Left hindlimb (tissue), 1 donor: ENCODE data around the gene ARHGEF39.
"Not testable (repeated sequence)": the region's sequence is repeated elsewhere in the genome, so short reads cannot be mapped to it uniquely, and the experiment has no call there.

Experiments used
- DNase-seq: peaks from one replicate; pipeline ENCODE4 v3.0.0-alpha.2; 2018

The ARHGEF39 gene

DNA sequence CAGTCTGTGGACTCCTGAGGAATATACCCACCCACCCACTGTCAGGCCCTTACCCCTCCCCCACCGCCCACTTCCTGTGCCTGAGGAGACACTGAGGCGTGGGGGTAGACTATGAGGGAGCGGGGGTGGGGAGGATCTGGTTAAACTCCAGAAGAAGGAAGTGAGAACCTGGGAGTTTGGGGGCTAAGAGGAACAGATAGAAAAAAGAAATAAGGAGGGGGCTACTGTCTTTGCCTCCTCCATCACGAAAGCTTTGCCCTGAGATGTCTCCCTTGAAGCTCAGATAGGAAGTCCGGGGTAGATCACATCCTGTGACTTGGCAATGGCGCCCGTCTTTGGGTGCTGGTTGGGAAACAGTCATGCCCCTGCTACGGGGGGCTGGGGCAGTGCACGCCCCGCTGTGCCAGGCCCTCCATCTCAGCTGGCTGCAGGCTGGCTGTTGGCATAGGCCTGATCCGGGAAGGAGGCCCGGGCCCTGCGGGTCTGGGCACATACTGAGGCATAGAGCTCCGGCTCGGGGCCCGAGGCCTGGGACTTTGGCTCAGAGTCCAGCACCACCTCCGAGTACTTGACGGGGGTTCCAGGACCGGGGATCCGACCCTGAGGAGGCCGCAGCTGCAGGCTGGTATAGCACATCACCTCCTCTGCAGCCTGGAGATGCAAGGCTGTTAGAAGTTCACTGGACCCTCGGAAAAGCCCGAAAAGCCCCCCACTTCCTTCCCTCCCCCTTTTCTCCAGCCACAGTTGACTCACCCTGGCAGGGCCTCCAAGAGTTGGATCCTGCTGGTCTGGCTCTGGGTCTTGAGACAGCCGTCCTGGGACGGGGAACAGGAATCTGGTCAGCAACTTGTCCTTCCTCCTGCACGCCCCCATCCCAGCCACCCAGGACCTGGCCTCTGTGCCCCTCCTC lies 15.3 kb downstream of the ARHGEF39 start:
- no peak for DNase-seq

DNA sequence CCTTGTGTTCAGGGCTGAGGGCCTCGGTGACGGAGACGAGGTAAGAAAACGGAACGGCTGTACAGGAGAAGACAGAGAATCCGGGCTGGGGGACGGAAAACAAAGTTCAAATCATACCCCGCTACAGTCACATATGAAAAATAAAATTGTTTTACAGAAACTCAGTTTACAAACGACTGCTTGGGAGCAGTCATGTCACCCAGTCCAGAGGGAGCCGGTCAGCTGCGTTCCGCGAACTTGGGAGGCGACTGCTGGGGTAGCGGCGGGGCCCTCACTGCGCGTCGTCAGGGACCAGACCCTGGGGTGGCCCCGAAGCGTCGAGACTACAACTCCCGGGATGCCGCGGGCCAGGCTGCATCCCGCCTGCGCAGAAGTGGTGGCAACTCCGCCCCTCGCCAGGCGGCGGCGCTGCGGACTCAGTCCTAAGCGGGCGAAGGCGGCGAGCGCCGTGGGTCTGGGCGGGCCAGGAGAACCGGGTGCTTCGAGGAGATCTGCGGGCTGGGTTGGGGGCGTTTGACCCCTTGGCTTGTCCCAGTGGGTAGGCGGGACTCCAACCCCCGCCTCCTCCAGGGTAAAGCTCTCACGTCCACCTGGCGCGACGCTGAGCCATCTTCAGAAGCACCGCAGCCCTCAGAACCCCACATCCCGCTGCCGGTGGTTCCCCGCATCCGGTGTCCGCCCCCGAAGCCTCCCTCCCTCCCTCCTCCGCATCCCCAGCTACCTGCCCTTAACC lies 18.3 kb downstream of the ARHGEF39 start:
- peak; percentile 95 for DNase-seq

DNA sequence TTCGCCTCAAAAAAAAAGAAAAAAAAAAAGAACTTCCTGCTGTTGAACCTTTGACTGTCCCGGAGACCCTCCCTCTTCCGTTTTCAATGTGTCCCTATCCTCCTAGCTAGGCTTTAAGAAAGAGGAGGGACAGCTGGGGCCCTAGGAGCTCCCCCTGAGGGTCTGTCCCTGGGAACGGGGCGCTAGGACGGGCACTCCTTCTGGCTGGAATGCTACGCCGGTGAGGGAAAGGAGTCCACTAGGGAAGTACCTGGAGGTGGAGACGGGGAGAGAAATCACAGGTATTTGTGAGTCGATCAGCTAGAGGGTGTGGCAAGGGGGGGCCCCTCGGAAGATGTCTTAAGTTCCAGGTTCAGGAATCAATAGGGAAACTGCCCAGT lies 18.9 kb downstream of the ARHGEF39 start:
- DNase-seq, result peak; percentile 75

DNA sequence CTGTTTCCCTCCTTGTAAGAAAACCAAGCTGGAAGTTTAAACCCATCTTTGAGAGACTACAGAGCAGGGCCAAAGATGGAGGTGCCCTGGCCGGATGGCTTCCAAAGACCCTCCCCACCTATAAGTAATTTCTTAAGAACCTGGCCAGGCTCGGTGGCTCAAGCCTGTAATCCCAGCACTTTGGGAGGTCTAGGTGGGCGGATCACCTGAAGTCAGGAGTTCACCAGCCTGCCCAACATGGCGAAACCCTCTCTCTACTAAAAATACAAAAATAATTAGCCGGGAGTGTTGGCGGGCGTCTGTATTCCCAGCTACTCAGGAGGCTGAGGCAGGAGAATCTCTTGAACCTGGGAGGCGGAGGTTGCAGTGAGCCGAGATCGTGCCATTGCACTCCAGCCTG lies 19.3 kb downstream of the ARHGEF39 start:
- not testable (repeated sequence) for DNase-seq

DNA sequence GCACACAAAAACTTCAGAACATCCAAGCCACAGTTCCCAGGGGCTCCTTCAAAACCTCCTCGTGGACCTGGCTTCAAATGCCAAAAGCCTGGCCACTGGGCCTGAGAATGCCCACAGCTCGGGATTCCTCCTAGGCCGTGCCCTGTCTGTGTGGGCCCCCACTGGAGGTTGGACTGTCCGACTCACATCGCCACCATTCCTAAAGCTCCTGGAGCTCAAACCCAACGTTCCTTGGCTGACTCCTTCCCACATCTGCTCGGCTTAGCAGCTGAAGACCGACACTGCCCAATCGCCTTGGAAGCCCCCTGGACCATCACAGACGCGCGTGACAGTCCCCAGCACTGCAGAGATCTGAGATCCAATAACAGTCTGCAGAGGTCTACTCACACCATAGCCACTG lies 21.9 kb downstream of the ARHGEF39 start:
- DNase-seq, result no peak

DNA sequence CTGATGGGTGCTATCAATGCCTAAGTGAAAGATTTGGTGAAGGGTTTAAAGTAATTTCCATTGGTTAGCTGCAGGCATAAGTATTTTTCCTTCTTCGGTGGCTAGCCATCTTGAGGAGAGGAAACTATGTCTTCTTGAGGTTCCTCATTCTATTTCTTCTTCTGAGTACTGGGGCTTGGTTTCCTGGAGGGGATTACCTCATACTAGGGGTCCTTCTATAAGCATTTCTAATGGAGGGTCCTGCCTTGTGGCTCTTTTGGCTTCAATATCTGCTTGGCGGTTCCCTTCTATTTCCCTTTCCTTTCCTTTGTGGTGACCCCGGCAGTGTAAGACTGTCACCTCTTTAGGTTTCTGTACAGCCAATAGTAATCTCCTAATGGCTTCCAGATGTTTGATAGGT lies 23.5 kb downstream of the ARHGEF39 start:
- not testable (repeated sequence) for DNase-seq

DNA sequence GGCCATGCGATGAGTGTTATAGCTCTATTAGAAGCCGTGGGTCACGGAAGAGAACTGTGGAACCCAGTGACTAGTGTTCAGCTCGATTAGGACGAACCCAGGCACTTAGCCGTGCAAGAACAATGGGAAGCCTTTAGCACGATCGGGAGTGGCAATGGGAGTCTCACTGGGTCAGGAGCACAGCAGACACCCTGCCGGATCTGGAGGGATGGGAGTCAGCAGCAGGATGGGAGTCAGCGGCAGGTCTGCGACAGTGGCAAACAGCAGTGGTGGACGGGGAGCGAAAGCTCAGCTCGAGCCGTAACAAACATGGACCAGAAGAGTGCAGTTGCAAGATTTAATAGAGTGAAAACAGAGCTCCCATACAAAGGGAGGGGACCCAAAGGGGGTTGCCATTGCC lies 24.6 kb downstream of the ARHGEF39 start:
- DNase-seq, result not testable (repeated sequence)

DNA sequence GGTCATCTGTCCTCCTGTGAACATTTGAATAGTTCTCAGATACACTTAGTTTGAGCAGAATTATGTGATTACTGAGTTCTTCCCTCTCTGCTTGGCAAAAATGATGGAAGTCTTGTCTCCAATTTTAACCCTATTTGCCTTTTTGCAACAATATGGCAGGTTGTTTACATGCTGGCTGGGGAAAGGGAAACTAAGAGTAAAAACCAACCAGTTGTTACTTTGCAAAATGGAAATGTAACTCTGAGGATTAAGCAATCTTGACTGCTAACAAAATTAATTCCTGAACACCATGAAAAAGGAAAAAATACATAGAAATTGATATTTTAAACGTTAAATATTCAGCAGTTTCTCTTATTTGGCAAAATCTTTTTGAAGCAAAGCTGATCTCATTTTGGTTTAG lies 25.4 kb downstream of the ARHGEF39 start:
- no peak for DNase-seq

DNA sequence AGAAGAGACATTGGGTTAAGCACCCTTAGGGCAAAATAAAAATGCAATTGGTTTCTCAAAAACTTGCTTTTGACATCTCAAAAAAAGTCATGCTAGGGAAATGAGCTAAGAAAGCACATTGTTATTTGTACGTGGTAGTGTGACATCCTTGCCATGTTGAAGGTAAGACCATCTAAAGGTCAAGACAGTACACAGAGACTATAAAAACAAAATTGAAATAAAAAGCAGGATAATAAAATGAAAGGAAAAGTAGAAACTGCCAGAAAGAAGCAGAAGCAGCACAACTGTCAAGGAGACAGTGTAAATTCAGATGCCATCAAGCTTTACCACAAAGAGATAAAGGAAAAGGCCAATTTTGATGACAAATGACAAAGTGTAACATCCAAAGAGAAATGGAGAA lies 25.8 kb downstream of the ARHGEF39 start:
- DNase-seq, result not testable (repeated sequence)

DNA sequence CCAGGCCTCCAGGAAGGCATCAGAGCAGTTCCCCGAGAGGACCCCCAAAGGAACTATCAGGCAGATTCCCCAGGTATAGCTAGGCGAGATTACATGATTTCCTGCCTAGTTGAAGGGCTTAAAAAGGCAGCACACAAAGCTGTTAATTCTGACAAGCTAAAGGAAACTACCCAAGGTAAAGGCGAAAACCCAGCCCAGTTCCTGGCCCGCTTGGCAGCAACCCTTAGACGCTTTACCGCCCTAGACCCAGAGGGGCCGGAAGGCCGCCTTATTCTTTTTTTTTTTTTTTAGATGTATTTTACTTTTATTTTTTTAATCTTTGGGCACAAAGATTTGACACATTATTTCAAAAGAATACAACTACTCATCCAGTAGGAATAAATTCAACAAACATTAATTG lies 26.2 kb downstream of the ARHGEF39 start:
- DNase-seq, result not testable (repeated sequence)

DNA sequence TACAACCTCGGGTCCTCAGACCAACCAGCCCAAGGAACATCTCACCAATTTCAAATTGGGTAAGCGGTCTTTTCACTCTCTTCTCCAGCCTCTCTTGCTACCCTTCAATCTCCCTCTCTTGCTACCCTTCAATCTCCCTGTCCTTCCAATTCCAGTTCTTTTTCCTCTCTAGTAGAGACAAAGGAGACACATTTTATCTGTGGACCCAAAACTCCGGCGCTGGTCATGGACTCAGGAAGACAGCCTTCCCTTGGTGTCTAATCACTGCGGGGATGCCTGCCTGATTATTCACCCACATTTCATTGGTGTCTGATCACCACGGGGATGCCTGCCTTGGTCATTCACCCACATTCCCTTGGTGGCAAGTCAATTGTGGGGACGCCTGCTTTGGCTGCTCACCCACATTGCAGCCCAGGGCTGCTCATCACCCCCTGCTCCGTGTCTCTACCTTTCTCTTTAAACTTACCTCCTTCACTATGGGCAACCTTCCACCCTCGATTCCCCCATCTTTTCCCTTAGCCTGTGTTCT lies 27.5 kb downstream of the ARHGEF39 start:
- not testable (repeated sequence) for DNase-seq

DNA sequence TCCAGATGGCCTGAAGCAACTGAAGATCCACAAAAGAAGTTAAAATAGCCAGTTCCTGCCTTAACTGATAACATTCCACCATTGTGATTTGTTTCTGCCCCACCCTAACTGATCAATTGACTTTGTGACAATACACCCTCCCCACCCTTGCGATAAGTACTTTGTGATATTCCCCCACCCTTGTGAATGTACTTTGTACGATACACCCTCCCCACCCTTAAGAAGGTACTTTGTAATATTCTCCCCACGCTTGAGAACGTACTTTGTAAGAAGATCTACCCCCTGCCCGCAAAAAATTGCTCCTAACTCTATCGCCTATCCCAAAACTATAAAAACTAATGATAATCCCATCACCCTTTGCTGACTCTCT lies 28.1 kb downstream of the ARHGEF39 start:
- not testable (repeated sequence) for DNase-seq

DNA sequence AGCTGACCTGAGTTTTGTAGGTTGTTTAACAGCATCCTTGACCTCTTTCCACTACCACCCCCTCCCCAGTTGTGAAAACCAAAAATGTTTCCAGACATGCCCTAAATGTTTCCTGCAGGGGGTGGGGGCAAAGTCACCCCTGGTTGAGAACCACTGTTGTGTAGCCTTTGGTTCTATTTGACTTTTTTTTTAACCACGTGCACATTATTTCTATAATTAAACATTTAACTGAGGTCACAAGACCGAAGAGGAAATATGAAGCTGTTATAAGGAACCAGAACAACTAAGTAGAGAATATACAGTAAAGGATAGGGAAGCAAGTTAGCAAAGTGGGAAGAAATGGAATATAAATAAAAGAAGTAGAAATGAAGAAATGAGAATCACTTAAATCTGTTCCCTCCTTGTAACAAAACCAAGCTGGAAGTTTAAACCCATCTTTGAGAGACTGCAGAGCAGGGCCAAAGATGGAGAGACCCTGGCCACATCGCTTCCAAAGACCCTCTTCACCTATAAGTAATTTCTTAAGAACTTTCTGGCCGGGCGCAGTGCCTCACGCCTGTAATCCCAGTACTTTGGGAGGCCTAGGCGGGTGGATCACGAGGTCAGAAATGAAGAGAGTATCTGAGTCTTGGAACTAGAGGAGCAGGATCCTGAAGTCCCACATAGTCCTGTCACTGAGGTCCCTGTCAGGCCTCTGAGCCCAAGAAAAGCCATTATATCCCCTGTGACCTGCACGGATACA lies 28.7 kb downstream of the ARHGEF39 start:
- DNase-seq, result no peak

DNA sequence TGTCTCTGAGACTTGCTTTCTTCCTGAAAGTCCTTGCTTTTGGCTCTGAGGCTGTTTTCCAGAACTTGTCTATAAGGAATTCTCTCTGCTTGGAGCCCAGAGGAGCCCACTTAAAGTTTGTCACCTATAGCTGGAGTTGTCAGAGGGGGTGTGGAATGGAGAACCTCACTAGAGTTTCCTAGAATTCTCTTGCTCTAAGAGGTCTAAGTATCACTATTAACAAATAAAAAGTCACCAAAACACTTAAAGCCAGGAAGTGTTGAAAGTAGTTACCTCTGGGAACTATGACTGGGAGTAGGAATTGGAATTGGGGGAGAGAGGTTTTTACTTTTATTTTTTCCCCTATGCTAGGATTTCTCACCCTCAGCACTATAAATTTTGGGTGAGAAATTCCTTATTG lies 29.3 kb downstream of the ARHGEF39 start:
- no peak for DNase-seq

DNA sequence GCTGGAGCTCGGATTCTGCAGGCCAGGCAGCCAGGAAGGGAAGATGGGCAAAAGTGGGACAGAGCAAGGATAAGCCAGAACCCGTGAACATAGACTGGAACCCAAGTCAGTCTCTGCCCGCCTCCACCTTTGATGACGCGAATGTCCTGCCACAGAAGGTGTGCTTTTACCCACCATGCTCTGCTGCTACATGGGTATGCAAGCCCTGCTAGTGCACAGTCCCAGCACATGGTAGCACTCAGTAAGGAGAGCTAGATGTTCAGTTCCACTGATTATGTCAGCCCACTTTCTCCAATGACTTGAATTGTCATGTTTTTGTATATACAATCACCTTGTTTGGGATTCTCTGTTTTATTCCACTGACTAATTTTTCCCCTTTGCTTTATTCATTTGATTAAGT lies 35.4 kb downstream of the ARHGEF39 start:
- no peak for DNase-seq

DNA sequence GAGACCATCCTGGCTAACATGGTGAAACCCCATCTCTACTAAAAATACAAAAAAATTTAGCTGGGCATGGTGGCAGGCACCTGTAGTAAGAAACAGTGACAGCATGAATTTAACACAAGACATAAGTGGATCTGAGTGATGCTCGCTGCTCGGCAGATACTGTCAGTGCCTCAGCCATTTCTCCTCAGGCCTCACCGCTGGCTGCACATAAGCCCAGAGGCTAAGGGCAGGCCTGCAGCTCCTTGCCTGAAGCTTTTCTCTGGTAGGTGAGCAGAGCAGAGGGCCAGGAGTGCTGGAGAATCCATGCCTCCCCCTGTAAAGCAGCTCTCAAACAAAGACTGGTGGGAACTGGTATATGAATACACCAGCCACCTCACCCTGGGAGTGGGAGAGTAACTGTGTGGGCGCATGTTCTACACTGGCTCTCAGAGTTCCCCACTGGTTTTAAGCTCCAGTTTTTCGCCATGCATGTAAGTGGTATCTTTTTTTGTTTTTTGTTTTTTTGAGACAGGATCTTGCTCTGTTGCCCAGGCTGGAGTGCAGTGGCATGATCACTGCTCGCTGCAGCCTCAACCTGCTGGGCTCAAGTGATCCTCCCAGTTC lies 36.5 kb downstream of the ARHGEF39 start:
- DNase-seq, result no peak

DNA sequence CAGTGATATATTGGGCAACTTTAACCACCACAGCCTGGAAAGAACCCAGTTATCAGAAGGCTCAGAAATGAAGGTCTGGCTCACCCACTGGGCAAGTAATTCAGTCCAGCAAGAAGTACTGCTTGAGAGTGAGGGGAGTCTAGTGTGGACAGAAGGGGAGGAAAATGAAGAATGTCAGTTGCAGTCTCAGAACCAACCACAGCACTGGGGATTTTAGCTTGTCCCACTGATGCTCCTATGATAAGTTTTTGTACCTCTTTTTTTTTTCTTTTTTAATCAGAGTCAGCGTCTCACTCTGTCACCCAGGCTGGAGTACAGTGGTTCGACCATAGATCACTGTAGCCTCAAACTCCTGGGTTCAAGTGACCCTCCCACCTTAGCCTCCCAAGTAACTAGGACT lies 37.4 kb downstream of the ARHGEF39 start:
- no peak for DNase-seq

DNA sequence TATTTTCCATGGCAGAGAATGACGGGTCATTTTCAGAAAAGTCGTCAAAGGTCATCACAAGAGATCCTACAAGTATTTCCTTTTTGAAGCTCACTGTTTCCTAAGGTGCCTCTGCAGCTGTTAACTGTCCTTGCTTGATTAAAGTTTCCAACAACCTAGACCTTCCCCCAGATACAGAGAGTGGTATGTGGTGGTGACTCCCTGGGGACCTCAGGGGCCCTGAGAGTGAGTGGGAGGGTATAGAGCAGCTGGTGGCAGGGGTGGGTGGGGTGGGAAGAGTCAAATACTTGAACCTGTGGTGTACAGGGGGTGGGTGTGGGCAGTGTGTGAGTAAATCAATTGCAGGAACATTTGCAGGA lies 45.2 kb downstream of the ARHGEF39 start:
- no peak for DNase-seq

DNA sequence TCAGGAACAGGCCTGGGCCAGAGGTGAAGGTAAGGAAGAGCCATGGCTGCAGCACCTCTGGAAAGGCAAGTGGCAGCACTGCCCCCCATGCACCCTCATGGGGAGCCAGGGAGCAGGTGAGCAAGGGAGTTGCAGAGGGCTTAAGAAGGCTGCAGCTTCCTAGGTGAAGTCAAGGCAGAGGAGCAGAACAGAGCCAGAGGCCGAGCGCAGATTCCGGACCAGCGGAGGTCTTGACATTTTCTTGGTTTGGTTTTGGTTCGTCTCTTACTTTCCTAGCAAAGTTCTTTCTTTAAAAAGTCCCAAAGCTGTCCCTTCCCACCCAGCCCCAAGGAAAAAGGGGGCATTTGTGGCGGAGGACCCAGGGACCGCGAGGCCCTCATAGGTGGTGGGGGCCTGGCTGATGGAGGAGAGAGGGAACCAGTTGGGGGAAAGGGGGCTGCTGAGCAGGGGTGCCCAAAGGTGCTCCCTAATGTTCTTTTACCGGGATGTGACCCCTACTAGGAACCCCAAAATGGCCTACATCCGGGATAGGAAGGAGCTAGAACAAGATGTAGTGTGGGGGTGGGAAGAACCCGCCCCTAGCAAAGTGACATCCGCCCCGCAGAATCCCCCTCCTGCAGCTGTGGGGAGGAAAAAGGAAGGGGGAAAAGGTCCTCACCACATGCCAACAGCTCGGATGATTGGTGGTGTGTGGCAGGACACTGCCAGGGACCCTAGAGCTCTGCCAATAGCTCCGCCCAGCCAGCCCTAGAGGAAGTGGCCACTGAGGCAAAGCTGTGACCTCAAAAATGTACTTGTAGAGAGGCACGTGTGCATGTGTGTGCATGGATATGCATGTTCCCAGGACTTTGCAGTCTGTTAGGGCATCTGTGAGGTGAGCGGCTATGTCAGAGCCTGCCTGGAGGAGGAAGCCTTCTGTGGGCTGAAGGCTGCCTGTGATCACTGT lies 45.9 kb downstream of the ARHGEF39 start:
- no peak for DNase-seq

DNA sequence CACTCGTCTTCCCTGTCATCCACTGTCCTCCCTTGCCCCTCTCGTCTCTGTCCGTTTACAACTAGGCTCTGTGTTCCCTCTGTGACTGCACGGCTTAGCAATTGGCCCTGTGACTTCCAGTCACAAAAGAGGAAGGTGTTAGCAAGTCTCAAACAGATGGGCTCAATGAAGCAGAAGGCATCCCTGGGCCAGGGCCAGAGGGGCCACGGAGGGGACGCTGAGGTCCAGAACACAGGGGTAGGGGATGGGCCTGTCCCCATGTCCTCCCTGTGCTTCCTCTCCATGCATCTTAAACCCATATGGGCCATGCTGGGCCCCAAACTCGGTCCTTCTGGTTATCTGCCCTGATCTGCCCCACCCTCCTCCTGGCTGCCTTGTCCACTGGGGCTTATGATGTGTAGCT lies 46.7 kb downstream of the ARHGEF39 start, which contains the start of gene CD72:
TSS of gene CD72 (minus strand) at position 89 of the 403 bp plus-strand sequence. CDS start 110 bp downstream, outside the sequence.
- no peak for DNase-seq

DNA sequence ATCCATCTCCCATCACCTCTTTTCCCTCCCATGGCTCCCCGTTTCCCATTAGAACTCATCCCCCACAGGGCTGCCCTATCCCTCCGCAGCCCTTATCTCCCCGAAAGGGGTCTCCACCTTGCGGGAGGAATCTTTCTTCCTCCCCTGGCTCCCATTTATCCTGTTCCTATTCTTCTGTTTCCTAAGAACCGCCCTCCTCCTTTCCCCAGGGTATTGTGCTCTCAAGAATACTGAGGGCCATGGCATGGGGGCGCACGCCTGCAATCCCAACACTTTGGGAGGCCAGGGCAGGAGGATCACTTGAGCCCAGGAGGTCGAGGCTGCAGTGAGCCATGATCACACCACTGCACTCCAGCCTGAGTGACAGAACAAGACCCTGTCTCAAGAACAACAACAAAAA lies 47.4 kb downstream of the ARHGEF39 start:
- DNase-seq, result no peak
